IMR-90 (cell line): ENCODE data around the gene BUB1. TPM values are rescaled to one million over a fixed set of nuclear protein-coding genes. Genes with fewer than 3 reads are reported as not detected.

ENCODE experiments used
- ATAC-seq: fragments of 200-7000 bp; cut with Tn5 transposase; 2 replicates; pipeline ENCODE4 v1.9.1; 2020; ENCODE audit warnings: low read depth, mild to moderate bottlenecking, moderate library complexity
- BruUV-seq: library from RNA; stranded (reverse); fragments of 400-500 nt; replicated peaks from 2 replicates; lab custom pipeline; 2021; lab: Mats Ljungman, UMichigan
- CTCF ChIA-PET: fragments of 300-600 bp; formaldehyde crosslinking; extraction: SDS; loops from one replicate; lab custom pipeline; 2021; ENCODE audit warnings: antibody characterized with exemption; lab: Yijun Ruan, JAX
- POLR2A ChIA-PET: fragments of 300-600 bp; sonication (Branson Sonifier 250); formaldehyde crosslinking; loops from one replicate; lab custom pipeline; 2022; ENCODE audit warnings: antibody characterized with exemption; ENCODE audit not compliant: unreplicated experiment; lab: Charles Lee
- DNase-seq: peaks from one replicate; pipeline ENCODE4 v3.0.0; 2013
- H2AFZ ChIP-seq: replicated peaks from 2 replicates; pipeline ENCODE3; 2013; ENCODE audit warnings: low read length, mild to moderate bottlenecking; ENCODE audit not compliant: poor library complexity
- H2AK5ac ChIP-seq: 2 replicates; pipeline ENCODE4 v1.6.1; 2013; ENCODE audit warnings: low read depth, low read length, inconsistent platforms
- H2AK9ac ChIP-seq: replicated peaks from 2 replicates; pipeline ENCODE3; 2013; ENCODE audit warnings: mild to moderate bottlenecking, low read depth, low read length, moderate library complexity; ENCODE audit not compliant: poor library complexity
- H2BK120ac ChIP-seq: 2 replicates; pipeline ENCODE4 v1.6.1; 2013; ENCODE audit warnings: low read depth, low read length, inconsistent platforms
- H2BK15ac ChIP-seq: 3 replicates; pipeline ENCODE4 v1.6.1; 2013; ENCODE audit warnings: low read depth, low read length, inconsistent platforms
- H2BK20ac ChIP-seq: 2 replicates; pipeline ENCODE4 v1.6.1; 2013; ENCODE audit warnings: low read depth, mild to moderate bottlenecking, inconsistent platforms, low read length, moderate library complexity
- H2BK5ac ChIP-seq: 2 replicates; pipeline ENCODE4 v1.6.1; 2013; ENCODE audit warnings: mild to moderate bottlenecking, low read depth, low read length, inconsistent platforms; ENCODE audit not compliant: poor library complexity, severe bottlenecking
- H3K14ac ChIP-seq: replicated peaks from 2 replicates; pipeline ENCODE4 v1.6.1; 2013; ENCODE audit warnings: low read depth, low read length, inconsistent platforms
- H3K18ac ChIP-seq: 2 replicates; pipeline ENCODE4 v1.6.1; 2013; ENCODE audit warnings: low read depth, low read length, control low read depth
- H3K23ac ChIP-seq: 2 replicates; pipeline ENCODE4 v1.6.1; 2013; ENCODE audit warnings: low read depth, low read length, inconsistent platforms
- H3K27ac ChIP-seq: 2 replicates; pipeline ENCODE4 v1.5.1; 2013; ENCODE audit warnings: mild to moderate bottlenecking, control low read depth, low read length; ENCODE audit not compliant: insufficient read depth
- H3K27me3 ChIP-seq: 2 replicates; pipeline ENCODE4 v1.6.1; 2013; ENCODE audit warnings: low read length; ENCODE audit not compliant: control insufficient read depth, insufficient read depth
- H3K36me3 ChIP-seq: 2 replicates; pipeline ENCODE4 v1.6.1; 2013; ENCODE audit warnings: low read length, mixed read lengths; ENCODE audit not compliant: control insufficient read depth, insufficient read depth
- H3K4ac ChIP-seq: 2 replicates; pipeline ENCODE4 v1.6.1; 2013; ENCODE audit warnings: low read depth, low read length, inconsistent platforms
- H3K4me1 ChIP-seq: 2 replicates; pipeline ENCODE4 v1.6.1; 2013; ENCODE audit warnings: low read length, mixed read lengths; ENCODE audit not compliant: control insufficient read depth, insufficient read depth
- H3K4me2 ChIP-seq: 2 replicates; pipeline ENCODE4 v1.6.1; 2013; ENCODE audit warnings: low read depth, mild to moderate bottlenecking, control low read depth, low read length, moderate library complexity
- H3K4me3 ChIP-seq: 2 replicates; pipeline ENCODE4 v1.5.1; 2013; ENCODE audit warnings: low read depth, mild to moderate bottlenecking, control low read depth, low read length, moderate library complexity; ENCODE audit not compliant: insufficient read depth
- H3K56ac ChIP-seq: 2 replicates; pipeline ENCODE4 v1.6.1; 2013; ENCODE audit warnings: low read length, inconsistent platforms; ENCODE audit not compliant: insufficient read depth; ENCODE audit errors: extremely low read depth
- H3K79me1 ChIP-seq, 2 experiments: 2 replicates each; pipeline ENCODE4 v1.6.1; 2013; ENCODE audit warnings: low read length in 2 of 2, inconsistent platforms in 1 of 2, low read depth in 1 of 2
- H3K9ac ChIP-seq: 2 replicates; pipeline ENCODE4 v1.6.1; 2013; ENCODE audit warnings: low read depth, low read length, control low read depth
- H3K9me1 ChIP-seq: 2 replicates; pipeline ENCODE4 v1.6.1; 2013; ENCODE audit warnings: low read length, inconsistent platforms; ENCODE audit not compliant: insufficient read depth
- H3K9me3 ChIP-seq: 2 replicates; pipeline ENCODE4 v1.6.1; 2013; ENCODE audit warnings: low read length; ENCODE audit not compliant: control insufficient read depth, insufficient read depth
- H4K20me1 ChIP-seq: 2 replicates; pipeline ENCODE4 v1.6.1; 2013; ENCODE audit warnings: low read length, inconsistent platforms; ENCODE audit not compliant: insufficient read depth
- H4K5ac ChIP-seq: 2 replicates; pipeline ENCODE4 v1.6.1; 2013; ENCODE audit warnings: mild to moderate bottlenecking, low read depth, low read length, control low read depth
- H4K8ac ChIP-seq, 2 experiments: 2 replicates each; pipeline ENCODE4 v1.6.1; 2013; ENCODE audit warnings: low read depth in 2 of 2, low read length in 2 of 2, control low read depth in 1 of 2, inconsistent platforms in 1 of 2
- H4K91ac ChIP-seq: 2 replicates; pipeline ENCODE4 v1.6.1; 2013; ENCODE audit warnings: low read depth, low read length, inconsistent platforms; ENCODE audit not compliant: insufficient read depth
- CHD1 ChIP-seq: IDR thresholded peaks from 2 replicates; pipeline ENCODE4 v1.6.1; 2012; ENCODE audit warnings: low read depth, low read length, improper control_type of control experiment
- MAFK ChIP-seq: IDR thresholded peaks from 2 replicates; pipeline ENCODE4 v1.6.1; 2012; ENCODE audit warnings: low read depth, low read length, improper control_type of control experiment
- MXI1 ChIP-seq: IDR thresholded peaks from 2 replicates; pipeline ENCODE4 v1.6.1; 2012; ENCODE audit warnings: low read depth, mild to moderate bottlenecking, low read length, moderate library complexity, borderline replicate concordance
- NFE2L2 ChIP-seq: fragments of 150-350 bp; IDR thresholded peaks from 2 replicates; pipeline ENCODE4 v1.6.1; 2016; ENCODE audit warnings: low read depth, mild to moderate bottlenecking, low read length
- POLR2A ChIP-seq: IDR thresholded peaks from 2 replicates; pipeline ENCODE4 v1.6.1; 2012; ENCODE audit warnings: mild to moderate bottlenecking, low read depth, low read length
- RAD21 ChIP-seq: IDR thresholded peaks from 2 replicates; pipeline ENCODE4 v1.6.1; 2012; ENCODE audit warnings: low read length, improper control_type of control experiment
- RCOR1 ChIP-seq: IDR thresholded peaks from 2 replicates; pipeline ENCODE4 v1.6.1; 2012; ENCODE audit warnings: mild to moderate bottlenecking, low read length, improper control_type of control experiment; ENCODE audit not compliant: insufficient replicate concordance
- SMC3 ChIP-seq: fragments of 150-350 bp; IDR thresholded peaks from 2 replicates; pipeline ENCODE4 v1.6.1; 2016; ENCODE audit warnings: low read depth, mild to moderate bottlenecking, antibody characterized with exemption, low read length, moderate library complexity
- WGBS, 2 experiments: methylation state at CpG; one replicate each; pipeline versions ENCODE4 v1.1.5 to v1.1.7; 2013; ENCODE audit warnings: missing lambda C conversion rate in 2 of 2; ENCODE audit not compliant: insufficient read length in 1 of 2; ENCODE audit errors: extremely low coverage in 2 of 2; 5-methylcytosine and 5-hydroxymethylcytosine counted together
- dilution Hi-C: fragments of 300-500 bp; cut with HindIII; formaldehyde crosslinking; loops from one replicate; pipeline ENCODE4 v1.14.3; 2018; ENCODE audit warnings: low sequenced_read_pairs; ENCODE audit not compliant: unreplicated experiment
- in situ Hi-C: fragments of 300-500 bp; cut with MboI; formaldehyde crosslinking; loops from 3 replicates; pipeline ENCODE4 v1.14.3; 2019; ENCODE audit warnings: low sequenced_read_pairs, inconsistent platforms, mixed read lengths
- intact Hi-C: fragments of 100-400 bp; cut with micrococcal nuclease; formaldehyde crosslinking; loops from 2 replicates; pipeline ENCODE4 v1.10.0; 2022
- polyA plus RNA-seq, 3 experiments: library from polyadenylated mRNA; depleted of rRNA; stranded (reverse); fragments of >200 nt; gene quantifications; 2 replicates each; pipeline ENCODE4 v1.2.3, GENCODE V29; 2012; ENCODE audit warnings: low replicate concordance in 1 of 3
- total RNA-seq: library from RNA; depleted of rRNA; stranded (reverse); fragments of >200 nt; gene quantifications from 2 replicates; pipeline ENCODE4 v1.2.3, GENCODE V29; 2012
- TF ChIP-seq, protein P1 (sequence below): fragments of 150-350 bp; IDR thresholded peaks from 2 replicates; pipeline ENCODE4 v1.6.1; 2017; ENCODE audit warnings: mild to moderate bottlenecking, antibody characterized with exemption, low read length, low read depth
- TF ChIP-seq, protein P2 (sequence below): conservative IDR thresholded peaks from 2 replicates; pipeline ENCODE4 v1.5.1; 2012; ENCODE audit warnings: mild to moderate bottlenecking, low read depth, low read length, improper control_type of control experiment
- TF ChIP-seq, protein P3 (sequence below): fragments of 150-350 bp; IDR thresholded peaks from 2 replicates; pipeline ENCODE4 v1.6.1; 2016; ENCODE audit warnings: low read depth, mild to moderate bottlenecking, low read length, moderate library complexity, borderline replicate concordance

The BUB1 gene
- total and polyA plus RNA-seq, 2 of the 4 experiments (the other 2 are of a cell fraction), result 19.6 to 43.4 TPM

DNA sequence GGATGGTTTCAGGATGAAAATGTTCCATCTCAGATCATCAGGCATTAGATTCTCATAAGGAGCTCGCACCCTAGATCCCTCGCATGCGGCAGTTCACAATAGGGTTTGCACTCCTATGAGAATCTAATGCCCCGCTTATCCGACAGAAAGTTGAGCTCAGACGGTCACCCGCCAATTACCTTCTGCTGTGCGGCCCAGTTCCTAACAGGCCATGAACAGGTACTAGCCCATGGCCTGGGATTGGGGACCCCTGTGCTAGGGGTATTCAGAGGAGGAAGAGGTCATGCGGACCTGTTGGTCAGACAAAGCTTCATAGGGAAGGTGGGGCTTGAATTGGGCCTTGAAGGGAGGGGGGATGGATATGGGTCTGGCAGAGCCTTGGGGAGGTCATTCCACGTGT lies 4.4 kb upstream of the BUB1 start:
- no peaks in the 10 kb centered on the region for H3K9me1 ChIP-seq
- TF ChIP-seq SMC3, result no peak
- TF ChIP-seq, protein P1, sequence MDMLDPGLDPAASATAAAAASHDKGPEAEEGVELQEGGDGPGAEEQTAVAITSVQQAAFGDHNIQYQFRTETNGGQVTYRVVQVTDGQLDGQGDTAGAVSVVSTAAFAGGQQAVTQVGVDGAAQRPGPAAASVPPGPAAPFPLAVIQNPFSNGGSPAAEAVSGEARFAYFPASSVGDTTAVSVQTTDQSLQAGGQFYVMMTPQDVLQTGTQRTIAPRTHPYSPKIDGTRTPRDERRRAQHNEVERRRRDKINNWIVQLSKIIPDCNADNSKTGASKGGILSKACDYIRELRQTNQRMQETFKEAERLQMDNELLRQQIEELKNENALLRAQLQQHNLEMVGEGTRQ, result no peak
- no peak for TF ChIP-seq POLR2A
- no peak for TF ChIP-seq RCOR1
- TF ChIP-seq, protein P2, sequence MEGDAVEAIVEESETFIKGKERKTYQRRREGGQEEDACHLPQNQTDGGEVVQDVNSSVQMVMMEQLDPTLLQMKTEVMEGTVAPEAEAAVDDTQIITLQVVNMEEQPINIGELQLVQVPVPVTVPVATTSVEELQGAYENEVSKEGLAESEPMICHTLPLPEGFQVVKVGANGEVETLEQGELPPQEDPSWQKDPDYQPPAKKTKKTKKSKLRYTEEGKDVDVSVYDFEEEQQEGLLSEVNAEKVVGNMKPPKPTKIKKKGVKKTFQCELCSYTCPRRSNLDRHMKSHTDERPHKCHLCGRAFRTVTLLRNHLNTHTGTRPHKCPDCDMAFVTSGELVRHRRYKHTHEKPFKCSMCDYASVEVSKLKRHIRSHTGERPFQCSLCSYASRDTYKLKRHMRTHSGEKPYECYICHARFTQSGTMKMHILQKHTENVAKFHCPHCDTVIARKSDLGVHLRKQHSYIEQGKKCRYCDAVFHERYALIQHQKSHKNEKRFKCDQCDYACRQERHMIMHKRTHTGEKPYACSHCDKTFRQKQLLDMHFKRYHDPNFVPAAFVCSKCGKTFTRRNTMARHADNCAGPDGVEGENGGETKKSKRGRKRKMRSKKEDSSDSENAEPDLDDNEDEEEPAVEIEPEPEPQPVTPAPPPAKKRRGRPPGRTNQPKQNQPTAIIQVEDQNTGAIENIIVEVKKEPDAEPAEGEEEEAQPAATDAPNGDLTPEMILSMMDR, result no peak
- TF ChIP-seq CHD1, result no peak
- TF ChIP-seq, protein P3, sequence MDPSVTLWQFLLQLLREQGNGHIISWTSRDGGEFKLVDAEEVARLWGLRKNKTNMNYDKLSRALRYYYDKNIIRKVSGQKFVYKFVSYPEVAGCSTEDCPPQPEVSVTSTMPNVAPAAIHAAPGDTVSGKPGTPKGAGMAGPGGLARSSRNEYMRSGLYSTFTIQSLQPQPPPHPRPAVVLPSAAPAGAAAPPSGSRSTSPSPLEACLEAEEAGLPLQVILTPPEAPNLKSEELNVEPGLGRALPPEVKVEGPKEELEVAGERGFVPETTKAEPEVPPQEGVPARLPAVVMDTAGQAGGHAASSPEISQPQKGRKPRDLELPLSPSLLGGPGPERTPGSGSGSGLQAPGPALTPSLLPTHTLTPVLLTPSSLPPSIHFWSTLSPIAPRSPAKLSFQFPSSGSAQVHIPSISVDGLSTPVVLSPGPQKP, result no peak
- TF ChIP-seq MAFK, result no peak
- no peak for TF ChIP-seq RAD21
- no peak for TF ChIP-seq MXI1
- no peak for TF ChIP-seq NFE2L2
- H2BK5ac ChIP-seq, result no peak overlapping the region
- no peak overlapping the region for H4K5ac ChIP-seq
- BruUV-seq, result no TSS peak
- H3K23ac ChIP-seq, result no peak overlapping the region
- no peak overlapping the region for H2AK5ac ChIP-seq
- CTCF ChIA-PET, result no interaction called here
- no peak overlapping the region for H2AFZ ChIP-seq
- ATAC-seq (no peak), DNase-seq (no peak)
- H4K8ac ChIP-seq, result no peak overlapping the region
- no peak overlapping the region for H2AK9ac ChIP-seq
- no peak overlapping the region for H3K9ac ChIP-seq
- H3K18ac ChIP-seq, result no peak overlapping the region
- no peaks in the 10 kb centered on the region for H4K20me1 ChIP-seq
- no peak overlapping the region for H3K4ac ChIP-seq
- H3K4me3 ChIP-seq, result no peak overlapping the region
- H3K36me3 ChIP-seq, result no peaks in the 10 kb centered on the region
- H2BK20ac ChIP-seq, result no peak overlapping the region
- H3K9me3 ChIP-seq, result peaks cover 5% of the 10 kb centered on the region
- intact Hi-C loops, result no loop called here
- no peak overlapping the region for H3K14ac ChIP-seq
- H2BK120ac ChIP-seq, result no peak overlapping the region
- H4K91ac ChIP-seq, result no peak overlapping the region
- dilution Hi-C loops, result no loop called here
- no peak overlapping the region for H3K27ac ChIP-seq
- no peak overlapping the region for H3K4me2 ChIP-seq
- H3K27me3 ChIP-seq, result peaks cover 38% of the 10 kb centered on the region
- H2BK15ac ChIP-seq, result no peak overlapping the region
- in situ Hi-C loops, result no loop called here
- no peaks in the 10 kb centered on the region; a peak in 1 of 4 replicates for H3K79me1 ChIP-seq
- POLR2A ChIA-PET, result no interaction called here
- H3K4me1 ChIP-seq, result peaks cover 2% of the 10 kb centered on the region
- 89% methylated on average over 3 of the region's 10 CpGs; no CpG with 5 or more reads in 1 of the 2 experiments for WGBS, 2 experiments
- no peak overlapping the region for H3K56ac ChIP-seq
